ENCODE results near the gene UPP1. TPM values are rescaled to one million over a fixed set of nuclear protein-coding genes. Genes with fewer than 3 reads are reported as not detected.

The UPP1 gene
- total RNA-seq, 4 donors from 2014 or later, result 15.4 to 24.0 (median 16.4) TPM

- Histone ChIP-seq H3K4me1 (peaks cover 0 to 55% (median 13%) of the 10 kb centered on the region in 4 donors), H3K36me3 (peaks cover 0 to 12% (median 0%) of the 10 kb centered on the region in 3 donors), H3K27ac (peak overlapping the region; percentile 38 to 97 (median 88)), H3K4me3 (peak overlapping the region in 1 of 4 donors; percentile 94), H3K9me3 (no peaks in the 10 kb centered on the region), H3K27me3 (no peaks in the 10 kb centered on the region)
- TF ChIP-seq CTCF (IDR thresholded peaks at IDR 0.05) (no peak), POLR2A (IDR thresholded peaks at IDR 0.05) (no peak)
- no peak for DNase-seq
These were observed 1.7 kb upstream of the UPP1 start for GRCh38 chr7:48087349-48087748.

- DNase-seq, result peak; percentile 58 to 92 (median 91)
- H3K4me3 ChIP-seq, result peak overlapping the region; percentile 55 to 94 (median 78)
- TF ChIP-seq CTCF (IDR thresholded peaks at IDR 0.05) (no peak), POLR2A (IDR thresholded peaks at IDR 0.05) (peak; percentile 40 to 51)
These were observed 463 bp upstream of the UPP1 start for GRCh38 chr7:48088559-48089045.

GRCh38 chr7:48090095-48090805 lies 1.2 kb downstream of the UPP1 start:
- no peak for TF ChIP-seq CTCF (IDR thresholded peaks at IDR 0.05)
- TF ChIP-seq POLR2A (IDR thresholded peaks at IDR 0.05), result no peak
- peaks cover 0 to 34% (median 8%) of the 10 kb centered on the region in 4 donors for H3K4me1 ChIP-seq
- peaks cover 0 to 38% (median 0%) of the 10 kb centered on the region in 3 donors for H3K36me3 ChIP-seq
- H3K27ac ChIP-seq, result peak overlapping the region; percentile 87 to 100 (median 92)
- no peaks in the 10 kb centered on the region for H3K9me3 ChIP-seq
- peak overlapping the region; percentile 55 to 94 (median 78) for H3K4me3 ChIP-seq
- H3K27me3 ChIP-seq, result no peaks in the 10 kb centered on the region
- DNase-seq, result peak in 1 of 3 donors; percentile 63

More at GRCh38 chr7:48088559-48089045, 463 bp upstream of the UPP1 start:
- Histone ChIP-seq H3K27me3 (no peaks in the 10 kb centered on the region), H3K4me1 (peaks cover 0 to 48% (median 11%) of the 10 kb centered on the region in 4 donors), H3K27ac (peak overlapping the region; percentile 87 to 100 (median 92)), H3K36me3 (peaks cover 0 to 23% (median 0%) of the 10 kb centered on the region in 3 donors), H3K9me3 (no peaks in the 10 kb centered on the region)

- Histone ChIP-seq H3K4me1 (peaks cover 0 to 22% (median 4%) of the 10 kb centered on the region in 4 donors), H3K36me3 (peaks cover 0 to 51% (median 0%) of the 10 kb centered on the region in 3 donors), H3K27ac (no peak overlapping the region), H3K4me3 (no peak overlapping the region), H3K27me3 (no peaks in the 10 kb centered on the region), H3K9me3 (no peaks in the 10 kb centered on the region)
- DNase-seq, result no peak
- TF ChIP-seq CTCF (IDR thresholded peaks at IDR 0.05) (no peak), POLR2A (IDR thresholded peaks at IDR 0.05) (no peak)
These were observed 2.7 kb downstream of the UPP1 start for GRCh38 chr7:48091506-48092433.

- Histone ChIP-seq H3K27ac (no peak overlapping the region), H3K36me3 (peaks cover 0 to 65% (median 0%) of the 10 kb centered on the region in 3 donors), H3K4me1 (peaks cover 0 to 9% (median 0%) of the 10 kb centered on the region in 4 donors), H3K4me3 (no peak overlapping the region), H3K9me3 (no peaks in the 10 kb centered on the region), H3K27me3 (no peaks in the 10 kb centered on the region)
- DNase-seq, result no peak
- no peak for TF ChIP-seq CTCF (IDR thresholded peaks at IDR 0.05)
- no peak for TF ChIP-seq POLR2A (IDR thresholded peaks at IDR 0.05)
These were observed 5.8 kb downstream of the UPP1 start for GRCh38 chr7:48094861-48095293.

Measured in Peyer's patch (tissue), 4 donors.